Measurements from ENCODE around the gene SLC22A3.
"Not testable (repeated sequence)": the region's sequence is repeated elsewhere in the genome, so short reads cannot be mapped to it uniquely, and the experiment has no call there.

SLC22A3 gene

DNA sequence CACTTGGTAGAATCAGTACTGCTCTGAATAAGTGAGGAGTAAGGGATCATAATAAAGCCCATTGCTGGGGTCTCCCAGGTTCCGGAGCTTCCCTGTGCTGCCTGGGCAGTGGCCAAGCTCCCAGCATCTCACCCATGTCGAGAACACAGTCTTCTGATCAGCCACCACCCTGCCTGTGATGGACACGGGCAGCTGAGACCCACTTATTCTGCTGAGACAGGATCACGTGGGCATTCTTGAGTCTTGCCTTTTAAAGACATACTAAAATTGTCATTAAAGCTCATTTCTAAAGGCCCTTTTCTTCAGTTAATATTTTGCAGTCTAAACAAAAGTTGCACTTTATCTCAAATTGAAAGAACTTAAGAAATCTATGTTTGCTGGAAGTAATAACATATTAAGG is 46.8 kb upstream of the SLC22A3 start:
- Histone ChIP-seq H4K8ac (ENCODE audit: low read length) (no peak overlapping the region), H3K27ac (ENCODE audit: low read length, poor library complexity, severe bottlenecking) (no peak overlapping the region), H2BK120ac (ENCODE audit: low read depth, low read length) (no peak overlapping the region), H3K18ac (ENCODE audit: low read depth in 1 of 2, low read length in 2 of 2) (no peak overlapping the region), H3K9me3 (ENCODE audit: control insufficient read depth, low read length) (no peaks in the 10 kb centered on the region), H3K79me1 (replicated peaks; ENCODE audit: low read length, poor library complexity, severe bottlenecking) (no peaks in the 10 kb centered on the region), H2BK15ac (ENCODE audit: low read depth, poor library complexity, severe bottlenecking) (no peak overlapping the region), H3K4ac (ENCODE audit: low read depth in 1 of 2, low read length in 2 of 2) (no peak overlapping the region), H3K4me2 (ENCODE audit: low read length, poor library complexity, severe bottlenecking) (no peak overlapping the region), H3K36me3 (ENCODE audit: control insufficient read depth in 1 of 2, insufficient read depth in 2 of 2, low read depth in 1 of 2, low read length in 2 of 2) (no peaks in the 10 kb centered on the region), H2AFZ (ENCODE audit: low read depth, low read length) (no peak overlapping the region), H2BK12ac (ENCODE audit: low read length in 2 of 2) (no peak overlapping the region), H3K27me3 (ENCODE audit: control insufficient read depth in 1 of 2, insufficient read depth in 1 of 2, low read length in 2 of 2) (no peaks in the 10 kb centered on the region), H2AK5ac (ENCODE audit: low read length, severe bottlenecking) (no peak overlapping the region), H3K23ac (ENCODE audit: low read length in 2 of 2) (no peak overlapping the region), H3K9ac (ENCODE audit: low read length) (no peak overlapping the region), H3K4me3 (ENCODE audit: insufficient read depth in 1 of 2, low read depth in 1 of 2, low read length in 2 of 2) (no peak overlapping the region), H3K14ac (ENCODE audit: low read length in 2 of 2) (no peak overlapping the region), H2BK5ac (ENCODE audit: low read depth, low read length, poor library complexity, severe bottlenecking) (no peak overlapping the region), H4K91ac (ENCODE audit: low read length) (no peak overlapping the region), H3K4me1 (ENCODE audit: control insufficient read depth, insufficient read depth, low read depth, low read length) (peaks cover 3% of the 10 kb centered on the region)
- no peak for DNase-seq
- 53% methylated on average over 4 of the region's 4 CpGs for WGBS

DNA sequence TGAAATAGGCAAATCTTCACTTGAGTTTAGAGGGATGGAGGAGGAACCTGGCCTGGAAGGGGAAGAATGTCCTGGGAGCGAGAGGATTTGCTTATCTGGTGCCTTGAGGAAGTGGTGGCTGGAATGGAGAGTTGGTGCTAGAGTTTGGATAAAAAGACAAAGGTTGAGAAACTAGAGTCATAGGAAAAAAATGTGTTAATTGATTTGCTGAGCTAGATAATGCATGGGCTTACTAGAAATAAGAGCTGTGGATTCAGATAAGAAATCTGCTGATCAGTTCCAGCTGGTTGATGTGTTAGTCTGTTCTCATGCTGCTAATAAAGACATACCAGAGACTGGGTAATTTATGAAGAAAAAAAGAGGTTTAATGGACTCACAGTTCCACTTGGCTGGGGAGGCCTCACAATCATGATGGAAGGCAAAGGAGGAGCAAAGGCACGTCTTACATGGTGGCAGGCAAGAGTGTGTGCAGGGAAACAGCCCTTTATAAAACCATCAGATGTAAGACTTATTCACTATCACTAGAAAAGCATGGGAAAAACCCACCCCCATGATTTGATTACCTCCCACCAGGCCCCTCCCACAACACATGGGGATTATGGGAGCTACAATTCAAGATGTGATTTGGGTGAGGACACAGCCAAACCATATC is 45.6 kb upstream of the SLC22A3 start:
- H4K8ac ChIP-seq (ENCODE audit: low read length); H2BK12ac ChIP-seq (ENCODE audit: low read length in 2 of 2); H3K36me3 ChIP-seq (ENCODE audit: control insufficient read depth in 1 of 2, insufficient read depth in 2 of 2, low read depth in 1 of 2, low read length in 2 of 2); H3K9ac ChIP-seq (ENCODE audit: low read length); H2AFZ ChIP-seq (ENCODE audit: low read depth, low read length); H2BK5ac ChIP-seq (ENCODE audit: low read depth, low read length, poor library complexity, severe bottlenecking); H3K4me1 ChIP-seq (ENCODE audit: control insufficient read depth, insufficient read depth, low read depth, low read length); H3K4me3 ChIP-seq (ENCODE audit: insufficient read depth in 1 of 2, low read depth in 1 of 2, low read length in 2 of 2); H4K91ac ChIP-seq (ENCODE audit: low read length); H3K18ac ChIP-seq (ENCODE audit: low read depth in 1 of 2, low read length in 2 of 2); H2AK5ac ChIP-seq (ENCODE audit: low read length, severe bottlenecking); H3K27me3 ChIP-seq (ENCODE audit: control insufficient read depth in 1 of 2, insufficient read depth in 1 of 2, low read length in 2 of 2); H3K23ac ChIP-seq (ENCODE audit: low read length in 2 of 2); DNase-seq; H3K9me3 ChIP-seq (ENCODE audit: control insufficient read depth, low read length); H2BK120ac ChIP-seq (ENCODE audit: low read depth, low read length); H3K4ac ChIP-seq (ENCODE audit: low read depth in 1 of 2, low read length in 2 of 2); H2BK15ac ChIP-seq (ENCODE audit: low read depth, poor library complexity, severe bottlenecking); H3K79me1 ChIP-seq (replicated peaks; ENCODE audit: low read length, poor library complexity, severe bottlenecking); H3K14ac ChIP-seq (ENCODE audit: low read length in 2 of 2); H3K4me2 ChIP-seq (ENCODE audit: low read length, poor library complexity, severe bottlenecking); H3K27ac ChIP-seq (ENCODE audit: low read length, poor library complexity, severe bottlenecking): not testable (repeated sequence)
- 74% methylated on average over 2 of the region's 2 CpGs for WGBS

DNA sequence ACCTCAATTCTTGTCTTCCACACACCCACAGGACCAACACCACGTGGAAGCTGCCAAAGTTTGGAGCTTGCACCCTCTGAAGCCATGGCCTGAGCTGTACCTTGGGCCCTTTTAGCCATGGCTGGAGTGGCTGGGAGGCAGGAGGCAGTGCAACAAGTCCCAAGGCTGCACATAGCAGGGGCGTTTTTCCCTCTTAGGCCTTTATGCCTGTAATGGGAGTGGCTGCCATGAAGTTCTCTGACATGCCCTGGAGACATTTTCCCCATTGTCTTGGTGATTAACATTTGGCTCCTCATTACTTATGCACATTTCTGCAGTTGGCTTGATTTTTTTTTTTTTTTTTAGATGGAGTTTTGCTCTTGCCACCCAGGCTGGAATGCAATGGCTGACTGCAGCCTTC is 44.4 kb upstream of the SLC22A3 start:
- 27% methylated on average over 2 of the region's 2 CpGs for WGBS
- Histone ChIP-seq H2BK15ac (ENCODE audit: low read depth, poor library complexity, severe bottlenecking) (no peak overlapping the region), H3K4me2 (ENCODE audit: low read length, poor library complexity, severe bottlenecking) (no peak overlapping the region), H3K9me3 (ENCODE audit: control insufficient read depth, low read length) (peaks cover 4% of the 10 kb centered on the region), H3K4me1 (ENCODE audit: control insufficient read depth, insufficient read depth, low read depth, low read length) (peaks cover 3% of the 10 kb centered on the region), H3K18ac (ENCODE audit: low read depth in 1 of 2, low read length in 2 of 2) (no peak overlapping the region), H3K79me1 (replicated peaks; ENCODE audit: low read length, poor library complexity, severe bottlenecking) (no peaks in the 10 kb centered on the region), H4K91ac (ENCODE audit: low read length) (no peak overlapping the region), H2BK5ac (ENCODE audit: low read depth, low read length, poor library complexity, severe bottlenecking) (no peak overlapping the region), H4K8ac (ENCODE audit: low read length) (no peak overlapping the region), H3K27ac (ENCODE audit: low read length, poor library complexity, severe bottlenecking) (no peak overlapping the region), H3K36me3 (ENCODE audit: control insufficient read depth in 1 of 2, insufficient read depth in 2 of 2, low read depth in 1 of 2, low read length in 2 of 2) (no peaks in the 10 kb centered on the region), H3K23ac (ENCODE audit: low read length in 2 of 2) (no peak overlapping the region), H3K9ac (ENCODE audit: low read length) (no peak overlapping the region), H2BK12ac (ENCODE audit: low read length in 2 of 2) (no peak overlapping the region), H3K4me3 (ENCODE audit: insufficient read depth in 1 of 2, low read depth in 1 of 2, low read length in 2 of 2) (no peak overlapping the region), H3K27me3 (ENCODE audit: control insufficient read depth in 1 of 2, insufficient read depth in 1 of 2, low read length in 2 of 2) (no peaks in the 10 kb centered on the region), H3K14ac (ENCODE audit: low read length in 2 of 2) (no peak overlapping the region), H2AK5ac (ENCODE audit: low read length, severe bottlenecking) (no peak overlapping the region), H2BK120ac (ENCODE audit: low read depth, low read length) (no peak overlapping the region), H2AFZ (ENCODE audit: low read depth, low read length) (no peak overlapping the region), H3K4ac (ENCODE audit: low read depth in 1 of 2, low read length in 2 of 2) (no peak overlapping the region)
- no peak for DNase-seq

DNA sequence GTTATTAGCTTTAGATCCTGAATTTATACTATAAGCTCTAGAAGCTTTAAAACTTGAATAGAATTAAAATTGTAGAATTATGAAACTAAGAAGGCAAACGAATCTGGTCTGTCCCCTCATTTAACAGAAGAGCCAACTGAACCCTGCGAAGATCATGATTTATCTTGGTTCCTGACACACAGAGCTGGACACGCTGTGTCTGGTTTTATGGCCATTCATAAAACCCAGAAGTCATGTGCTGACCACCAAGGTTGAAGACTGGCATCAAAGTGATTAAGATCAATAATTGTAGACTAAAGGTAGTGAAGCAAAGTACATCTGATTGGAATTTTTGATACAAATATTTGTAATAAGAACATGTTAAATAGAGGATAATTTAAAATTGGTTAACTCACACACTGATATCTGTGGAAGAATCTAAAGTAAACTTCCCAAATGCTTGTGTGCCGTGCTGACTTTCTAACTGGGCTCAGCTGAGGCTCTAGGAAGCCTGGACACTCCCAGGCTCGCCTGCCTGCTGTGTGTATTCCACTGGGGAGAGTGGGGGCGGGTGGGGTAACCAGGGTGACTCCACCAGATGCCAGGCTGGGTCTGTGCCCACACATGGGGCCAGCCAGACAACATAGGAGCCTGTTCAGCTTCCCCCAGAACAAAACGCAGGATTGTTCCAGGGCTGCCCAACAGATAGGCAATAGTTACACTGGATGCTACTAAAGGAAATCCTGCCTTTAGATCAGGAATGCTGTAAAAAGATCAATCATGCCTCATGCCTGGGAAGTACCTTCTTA is 42.1 kb upstream of the SLC22A3 start:
- Histone ChIP-seq H2BK15ac (ENCODE audit: low read depth, poor library complexity, severe bottlenecking) (no peak overlapping the region), H2AK5ac (ENCODE audit: low read length, severe bottlenecking) (no peak overlapping the region), H3K14ac (ENCODE audit: low read length in 2 of 2) (no peak overlapping the region), H3K9ac (ENCODE audit: low read length) (no peak overlapping the region), H3K79me1 (replicated peaks; ENCODE audit: low read length, poor library complexity, severe bottlenecking) (no peaks in the 10 kb centered on the region), H3K18ac (ENCODE audit: low read depth in 1 of 2, low read length in 2 of 2) (no peak overlapping the region), H3K27me3 (ENCODE audit: control insufficient read depth in 1 of 2, insufficient read depth in 1 of 2, low read length in 2 of 2) (no peaks in the 10 kb centered on the region), H3K4me1 (ENCODE audit: control insufficient read depth, insufficient read depth, low read depth, low read length) (no peaks in the 10 kb centered on the region), H3K9me3 (ENCODE audit: control insufficient read depth, low read length) (peaks cover 20% of the 10 kb centered on the region), H2BK12ac (ENCODE audit: low read length in 2 of 2) (no peak overlapping the region), H2BK5ac (ENCODE audit: low read depth, low read length, poor library complexity, severe bottlenecking) (no peak overlapping the region), H3K36me3 (ENCODE audit: control insufficient read depth in 1 of 2, insufficient read depth in 2 of 2, low read depth in 1 of 2, low read length in 2 of 2) (no peaks in the 10 kb centered on the region), H2BK120ac (ENCODE audit: low read depth, low read length) (no peak overlapping the region), H3K23ac (ENCODE audit: low read length in 2 of 2) (no peak overlapping the region), H3K4ac (ENCODE audit: low read depth in 1 of 2, low read length in 2 of 2) (no peak overlapping the region), H4K8ac (ENCODE audit: low read length) (no peak overlapping the region), H4K91ac (ENCODE audit: low read length) (no peak overlapping the region), H3K27ac (ENCODE audit: low read length, poor library complexity, severe bottlenecking) (no peak overlapping the region), H3K4me2 (ENCODE audit: low read length, poor library complexity, severe bottlenecking) (no peak overlapping the region), H2AFZ (ENCODE audit: low read depth, low read length) (no peak overlapping the region), H3K4me3 (ENCODE audit: insufficient read depth in 1 of 2, low read depth in 1 of 2, low read length in 2 of 2) (no peak overlapping the region)
- DNase-seq = no peak
- 31% methylated on average over 7 of the region's 7 CpGs for WGBS
